ENCODE measurements around the gene C20orf202. TPM values are rescaled to one million over a fixed set of nuclear protein-coding genes. Genes with fewer than 3 reads are reported as not detected.

The C20orf202 gene
- polyA plus RNA-seq, 1 of the 3 experiments (the other 2 are of a cell fraction) = not detected

DNA sequence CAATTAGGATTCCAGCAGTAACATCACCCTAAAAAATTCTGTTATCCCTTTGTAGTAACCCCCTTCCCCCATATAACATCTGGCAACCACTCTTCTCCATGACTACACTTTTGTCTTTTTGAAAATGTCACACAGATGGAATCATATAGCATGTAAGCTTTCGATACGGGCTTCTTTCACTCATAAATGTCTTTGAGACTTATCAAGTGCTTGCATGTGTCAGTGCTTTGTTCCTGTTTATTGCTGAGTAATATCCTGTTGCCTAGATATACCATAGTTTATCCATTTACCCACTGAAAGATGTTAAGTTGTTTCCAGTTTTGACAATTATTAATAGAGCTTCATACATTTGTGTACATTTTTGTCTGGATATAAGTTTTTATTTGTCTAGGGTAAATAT lies 52.4 kb downstream of the C20orf202 start (continued):
- TF ChIP-seq, protein P1, sequence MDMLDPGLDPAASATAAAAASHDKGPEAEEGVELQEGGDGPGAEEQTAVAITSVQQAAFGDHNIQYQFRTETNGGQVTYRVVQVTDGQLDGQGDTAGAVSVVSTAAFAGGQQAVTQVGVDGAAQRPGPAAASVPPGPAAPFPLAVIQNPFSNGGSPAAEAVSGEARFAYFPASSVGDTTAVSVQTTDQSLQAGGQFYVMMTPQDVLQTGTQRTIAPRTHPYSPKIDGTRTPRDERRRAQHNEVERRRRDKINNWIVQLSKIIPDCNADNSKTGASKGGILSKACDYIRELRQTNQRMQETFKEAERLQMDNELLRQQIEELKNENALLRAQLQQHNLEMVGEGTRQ (IDR thresholded peaks at IDR 0.05; ENCODE audit: borderline replicate concordance, low read depth, low read length) = no peak
- TF ChIP-seq RFX5 (IDR thresholded peaks at IDR 0.05; ENCODE audit: low read length) = no peak

Other genes with a start within 250 kb of the C20orf202 start
- 0.03 TPM in 1 of 2 replicates, not detected in the other for gene RSPO4, start 201.1 kb upstream of the C20orf202 start, polyA plus RNA-seq (2012; rRNA removed)
- 86.0 and 103 TPM in 2 replicates for gene PSMF1, start 84.9 kb upstream of the C20orf202 start, polyA plus RNA-seq (2012; rRNA removed)
- 1.8 and 2.6 TPM in 2 replicates for gene TMEM74B, start 18.5 kb upstream of the C20orf202 start, polyA plus RNA-seq (2012; rRNA removed)
- gene RAD21L1, start 22.6 kb downstream of the C20orf202 start, polyA plus RNA-seq (2012; rRNA removed) = 0.03 TPM in 1 of 2 replicates, not detected in the other
- 2.2 and 2.5 TPM in 2 replicates for gene SNPH, start 62.8 kb downstream of the C20orf202 start, polyA plus RNA-seq (2012; rRNA removed)
- 3.0 and 4.0 TPM in 2 replicates for gene SDCBP2, start 125.7 kb downstream of the C20orf202 start, polyA plus RNA-seq (2012; rRNA removed)
- gene FKBP1A, start 189.6 kb downstream of the C20orf202 start, polyA plus RNA-seq (2012; rRNA removed) = 362 and 453 TPM in 2 replicates

Data from SK-N-SH (cell line).